Measurements from ENCODE around the gene ANKRD12.

The ANKRD12 gene

GRCh38 chr18:9094307-9095226 lies 42.0 kb upstream of the ANKRD12 start:
- TF ChIP-seq ZNF223 (tag by site-specific recombination; IDR thresholded peaks at IDR 0.05): no peak
- no peak for TF ChIP-seq ZNF549 (tag by site-specific recombination; IDR thresholded peaks at IDR 0.05)
- no peak for TF ChIP-seq ZIC2 (tag by site-specific recombination; IDR thresholded peaks at IDR 0.05)
- no peaks in the 10 kb centered on the region for H3K36me3 ChIP-seq (ENCODE audit: control insufficient read depth in 2 of 2, insufficient read depth in 1 of 2, low read length in 2 of 2)
- H3K9me3 ChIP-seq (ENCODE audit: control insufficient read depth, insufficient read depth, low read depth, low read length): no peaks in the 10 kb centered on the region
- H3K4me3 ChIP-seq (ENCODE audit: low read depth, low read length): no peak overlapping the region
- CTCF ChIA-PET: interaction anchor here (0.8 kb wide), 1 partner anchor 11 kb away, joined by 3 read pairs; no protein-coding TSS in a partner anchor
- peaks cover 1% of the 10 kb centered on the region for H3K4me1 ChIP-seq (ENCODE audit: control insufficient read depth, insufficient read depth, low read length)
- POLR2A ChIA-PET: no interaction called here
- H3K27ac ChIP-seq (ENCODE audit: extremely low read depth, low read depth, low read length): no peak overlapping the region

GRCh38 chr18:9095297-9096006 lies 41.1 kb upstream of the ANKRD12 start:
- Histone ChIP-seq H3K4me3 (ENCODE audit: low read depth, low read length) (no peak overlapping the region), H3K9me3 (ENCODE audit: control insufficient read depth, insufficient read depth, low read depth, low read length) (no peaks in the 10 kb centered on the region), H3K4me1 (ENCODE audit: control insufficient read depth, insufficient read depth, low read length) (peaks cover 3% of the 10 kb centered on the region), H3K27ac (ENCODE audit: extremely low read depth, low read depth, low read length) (no peak overlapping the region), H3K36me3 (ENCODE audit: control insufficient read depth in 2 of 2, insufficient read depth in 1 of 2, low read length in 2 of 2) (no peaks in the 10 kb centered on the region)
- TF ChIP-seq ZNF692 (tag by site-specific recombination; IDR thresholded peaks at IDR 0.05): 0 out of 2 replicates have a peak, but pooled peaks have one; percentile 33
- no peak for TF ChIP-seq REPIN1 (tag by site-specific recombination; IDR thresholded peaks at IDR 0.05; ENCODE audit: low read depth)
- CTCF ChIA-PET: interaction anchor here (0.8 kb wide), 1 partner anchor 12 kb away, joined by 3 read pairs; no protein-coding TSS in a partner anchor
- POLR2A ChIA-PET: no interaction called here

- Histone ChIP-seq H3K36me3 (ENCODE audit: control insufficient read depth in 2 of 2, insufficient read depth in 1 of 2, low read length in 2 of 2) (no peaks in the 10 kb centered on the region), H3K4me3 (ENCODE audit: low read depth, low read length) (no peak overlapping the region), H3K4me1 (ENCODE audit: control insufficient read depth, insufficient read depth, low read length) (peaks cover 3% of the 10 kb centered on the region), H3K9me3 (ENCODE audit: control insufficient read depth, insufficient read depth, low read depth, low read length) (no peaks in the 10 kb centered on the region), H3K27ac (ENCODE audit: extremely low read depth, low read depth, low read length) (no peak overlapping the region)
- POLR2A ChIA-PET: no interaction called here
- CTCF ChIA-PET: no interaction called here
- no peak for TF ChIP-seq TSHZ1 (tag by site-specific recombination; IDR thresholded peaks at IDR 0.05; ENCODE audit: borderline replicate concordance)
- no peak for TF ChIP-seq ZNF155 (tag by site-specific recombination; IDR thresholded peaks at IDR 0.05)
- TF ChIP-seq ZNF677 (tag by site-specific recombination; IDR thresholded peaks at IDR 0.05): peak; percentile 91
These were observed 40.6 kb upstream of the ANKRD12 start for GRCh38 chr18:9096007-9096371.

- POLR2A ChIA-PET: interaction anchor here (0.5 kb wide), 1 partner anchor 1936 kb away, joined by 4 read pairs; no protein-coding TSS in a partner anchor
These were observed 39.9 kb upstream of the ANKRD12 start for GRCh38 chr18:9096685-9097084.

More at GRCh38 chr18:9096685-9097084, 39.9 kb upstream of the ANKRD12 start:
- Histone ChIP-seq H3K27ac (ENCODE audit: extremely low read depth, low read depth, low read length) (no peak overlapping the region), H3K36me3 (ENCODE audit: control insufficient read depth in 2 of 2, insufficient read depth in 1 of 2, low read length in 2 of 2) (no peaks in the 10 kb centered on the region), H3K4me3 (ENCODE audit: low read depth, low read length) (no peak overlapping the region), H3K4me1 (ENCODE audit: control insufficient read depth, insufficient read depth, low read length) (peaks cover 6% of the 10 kb centered on the region), H3K9me3 (ENCODE audit: control insufficient read depth, insufficient read depth, low read depth, low read length) (no peaks in the 10 kb centered on the region)
- TF ChIP-seq ZNF677 (tag by site-specific recombination; IDR thresholded peaks at IDR 0.05) (peak; percentile 95), GLIS1 (tag by site-specific recombination; IDR thresholded peaks at IDR 0.05) (no peak)
- CTCF ChIA-PET: interaction anchor here (0.7 kb wide), 1 partner anchor 23 kb away, joined by 3 read pairs; no protein-coding TSS in a partner anchor

Data from HEK293 (cell line).